Measurements from ENCODE around the gene COL9A3. TPM values are rescaled to one million over a fixed set of nuclear protein-coding genes. Genes with fewer than 3 reads are reported as not detected.

Gene COL9A3
- total and polyA plus RNA-seq, 4 experiments from 2014 or later: 0.41 TPM; not detected in 3

- Mint-ChIP-seq H3K27me3 (peaks cover 8 to 9% of the 10 kb centered on the region in 2 donors), H3K27ac (no peak overlapping the region), H3K4me3 (no peak overlapping the region), H3K4me1 (peaks cover 8 to 34% (median 21%) of the 10 kb centered on the region in 4 donors), H3K36me3 (peaks cover 5 to 29% of the 10 kb centered on the region in 2 donors), H3K9me3 (no peaks in the 10 kb centered on the region)
- no peak overlapping the region for H3K27ac ChIP-seq (ENCODE audit: low read depth, low read length)
- ChIA-PET POLR2A (ENCODE audit: partially characterized antibody) (interaction anchor here (1.1 to 2.6 kb wide), 2 partner anchors 17 to 51 kb away, joined by 3 to 8 read pairs; no protein-coding TSS in a partner anchor), CTCF (ENCODE audit: partially characterized antibody) (no interaction called here)
- peaks cover 38% of the 10 kb centered on the region for H3K4me1 ChIP-seq (ENCODE audit: insufficient read depth, low read length)
- peaks cover 37% of the 10 kb centered on the region for H3K36me3 ChIP-seq (ENCODE audit: insufficient read depth, low read length)
- no peak for DNase-seq
- H3K27me3 ChIP-seq (ENCODE audit: insufficient read depth, low read length): peaks cover 4% of the 10 kb centered on the region
- intact Hi-C loops (cut with micrococcal nuclease): no loop called here
- no peaks in the 10 kb centered on the region for H3K9me3 ChIP-seq (ENCODE audit: control insufficient read depth in 1 of 2, low read length in 2 of 2)
- H3K4me3 ChIP-seq (ENCODE audit: low read length in 2 of 2): no peak overlapping the region
Observed at GRCh38 chr20:62811320-62811719, 5.5 kb upstream of the COL9A3 start.

GRCh38 chr20:62811720-62812119 is 5.1 kb upstream of the COL9A3 start:
- H3K27me3 Mint-ChIP-seq: peaks cover 9% of the 10 kb centered on the region in 2 donors
- Histone ChIP-seq H3K4me3 (ENCODE audit: low read length in 2 of 2) (no peak overlapping the region), H3K27me3 (ENCODE audit: insufficient read depth, low read length) (peaks cover 4% of the 10 kb centered on the region), H3K36me3 (ENCODE audit: insufficient read depth, low read length) (peaks cover 37% of the 10 kb centered on the region), H3K4me1 (ENCODE audit: insufficient read depth, low read length) (peaks cover 37% of the 10 kb centered on the region), H3K27ac (ENCODE audit: low read depth, low read length) (no peak overlapping the region), H3K9me3 (ENCODE audit: control insufficient read depth in 1 of 2, low read length in 2 of 2) (no peaks in the 10 kb centered on the region)
- H3K4me3 Mint-ChIP-seq: no peak overlapping the region
- DNase-seq: no peak
- ChIA-PET CTCF (ENCODE audit: partially characterized antibody) (no interaction called here), POLR2A (ENCODE audit: partially characterized antibody) (interaction anchor here (0.7 to 2.6 kb wide), 3 partner anchors 17 to 72 kb away, joined by 3 to 8 read pairs (median 3); no protein-coding TSS in a partner anchor)
- peaks cover 5 to 27% of the 10 kb centered on the region in 2 donors for H3K36me3 Mint-ChIP-seq
- peaks cover 6 to 30% (median 18%) of the 10 kb centered on the region in 4 donors for H3K4me1 Mint-ChIP-seq
- no peak overlapping the region for H3K27ac Mint-ChIP-seq
- intact Hi-C loops (cut with micrococcal nuclease): no loop called here
- H3K9me3 Mint-ChIP-seq: no peaks in the 10 kb centered on the region

- peaks cover 5 to 24% of the 10 kb centered on the region in 2 donors for H3K36me3 Mint-ChIP-seq
- POLR2A ChIA-PET (ENCODE audit: partially characterized antibody): interaction anchor here (0.7 to 2.6 kb wide), 3 partner anchors 18 to 73 kb away, joined by 3 to 8 read pairs (median 3); no protein-coding TSS in a partner anchor
Observed at GRCh38 chr20:62812181-62812906, 4.5 kb upstream of the COL9A3 start.

GRCh38 chr20:62812907-62813200 is 4.0 kb upstream of the COL9A3 start:
- Histone ChIP-seq H3K4me3 (ENCODE audit: low read length in 2 of 2) (no peak overlapping the region), H3K27ac (ENCODE audit: low read depth, low read length) (no peak overlapping the region), H3K27me3 (ENCODE audit: insufficient read depth, low read length) (peaks cover 8% of the 10 kb centered on the region), H3K9me3 (ENCODE audit: control insufficient read depth in 1 of 2, low read length in 2 of 2) (no peaks in the 10 kb centered on the region), H3K36me3 (ENCODE audit: insufficient read depth, low read length) (peaks cover 32% of the 10 kb centered on the region), H3K4me1 (ENCODE audit: insufficient read depth, low read length) (peaks cover 26% of the 10 kb centered on the region)
- intact Hi-C loops (cut with micrococcal nuclease): no loop called here
- ChIA-PET POLR2A (ENCODE audit: partially characterized antibody) (no interaction called here), CTCF (ENCODE audit: partially characterized antibody) (no interaction called here)
- no peak overlapping the region for H3K27ac Mint-ChIP-seq
- no peaks in the 10 kb centered on the region for H3K9me3 Mint-ChIP-seq
- DNase-seq: no peak
- peaks cover 5 to 21% of the 10 kb centered on the region in 2 donors for H3K36me3 Mint-ChIP-seq
- H3K4me1 Mint-ChIP-seq: peaks cover 4 to 21% (median 15%) of the 10 kb centered on the region in 4 donors
- peaks cover 9% of the 10 kb centered on the region in 2 donors for H3K27me3 Mint-ChIP-seq
- no peak overlapping the region for H3K4me3 Mint-ChIP-seq

More at GRCh38 chr20:62812181-62812906, 4.5 kb upstream of the COL9A3 start:
- H3K27me3 ChIP-seq (ENCODE audit: insufficient read depth, low read length): peaks cover 4% of the 10 kb centered on the region
- H3K36me3 ChIP-seq (ENCODE audit: insufficient read depth, low read length): peaks cover 37% of the 10 kb centered on the region
- no peaks in the 10 kb centered on the region for H3K9me3 ChIP-seq (ENCODE audit: control insufficient read depth in 1 of 2, low read length in 2 of 2)
- peaks cover 31% of the 10 kb centered on the region for H3K4me1 ChIP-seq (ENCODE audit: insufficient read depth, low read length)
- Mint-ChIP-seq H3K27me3 (peaks cover 9% of the 10 kb centered on the region in 2 donors), H3K4me3 (no peak overlapping the region), H3K27ac (no peak overlapping the region), H3K4me1 (peaks cover 4 to 26% (median 17%) of the 10 kb centered on the region in 4 donors), H3K9me3 (no peaks in the 10 kb centered on the region)
- H3K4me3 ChIP-seq (ENCODE audit: low read length in 2 of 2): no peak overlapping the region
- intact Hi-C loops (cut with micrococcal nuclease): no loop called here
- CTCF ChIA-PET (ENCODE audit: partially characterized antibody): no interaction called here
- H3K27ac ChIP-seq (ENCODE audit: low read depth, low read length): no peak overlapping the region
- no peak for DNase-seq

- Histone ChIP-seq H3K27me3 (ENCODE audit: insufficient read depth, low read length) (peaks cover 14% of the 10 kb centered on the region), H3K36me3 (ENCODE audit: insufficient read depth, low read length) (peaks cover 29% of the 10 kb centered on the region), H3K27ac (ENCODE audit: low read depth, low read length) (no peak overlapping the region), H3K4me3 (ENCODE audit: low read length in 2 of 2) (no peak overlapping the region), H3K4me1 (ENCODE audit: insufficient read depth, low read length) (peaks cover 21% of the 10 kb centered on the region), H3K9me3 (ENCODE audit: control insufficient read depth in 1 of 2, low read length in 2 of 2) (no peaks in the 10 kb centered on the region)
- peaks cover 12% of the 10 kb centered on the region in 2 donors for H3K27me3 Mint-ChIP-seq
- intact Hi-C loops (cut with micrococcal nuclease): no loop called here
- H3K36me3 Mint-ChIP-seq: peaks cover 0 to 16% of the 10 kb centered on the region in 2 donors
- no peak overlapping the region for H3K4me3 Mint-ChIP-seq
- no peaks in the 10 kb centered on the region for H3K9me3 Mint-ChIP-seq
- CTCF ChIA-PET (ENCODE audit: partially characterized antibody): no interaction called here
- H3K27ac Mint-ChIP-seq: no peak overlapping the region
- POLR2A ChIA-PET (ENCODE audit: partially characterized antibody): no interaction called here
- DNase-seq: no peak
- peaks cover 2 to 14% (median 9%) of the 10 kb centered on the region in 4 donors for H3K4me1 Mint-ChIP-seq
Observed at GRCh38 chr20:62813588-62813987, 3.3 kb upstream of the COL9A3 start.

- Mint-ChIP-seq H3K27ac (peak overlapping the region in 1 of 7 donors; percentile 40), H3K9me3 (no peaks in the 10 kb centered on the region)
- CTCF ChIA-PET (ENCODE audit: partially characterized antibody): no interaction called here
Observed at GRCh38 chr20:62814060-62814708, 2.7 kb upstream of the COL9A3 start.

GRCh38 chr20:62814709-62815065 is 2.2 kb upstream of the COL9A3 start:
- DNase-seq: no peak
- Histone ChIP-seq H3K36me3 (ENCODE audit: insufficient read depth, low read length) (peaks cover 21% of the 10 kb centered on the region), H3K27me3 (ENCODE audit: insufficient read depth, low read length) (peaks cover 17% of the 10 kb centered on the region), H3K27ac (ENCODE audit: low read depth, low read length) (no peak overlapping the region), H3K9me3 (ENCODE audit: control insufficient read depth in 1 of 2, low read length in 2 of 2) (no peaks in the 10 kb centered on the region), H3K4me3 (ENCODE audit: low read length in 2 of 2) (no peak overlapping the region), H3K4me1 (ENCODE audit: insufficient read depth, low read length) (peaks cover 21% of the 10 kb centered on the region)
- Mint-ChIP-seq H3K36me3 (peaks cover 0 to 16% of the 10 kb centered on the region in 2 donors), H3K9me3 (no peaks in the 10 kb centered on the region), H3K4me1 (peaks cover 2 to 14% (median 9%) of the 10 kb centered on the region in 4 donors), H3K27me3 (peaks cover 12% of the 10 kb centered on the region in 2 donors), H3K27ac (peak overlapping the region in 1 of 7 donors; percentile 40), H3K4me3 (peak overlapping the region in 2 of 8 donors; percentile 10 to 25)
- ChIA-PET CTCF (ENCODE audit: partially characterized antibody) (no interaction called here), POLR2A (ENCODE audit: partially characterized antibody) (interaction anchor here (1.1 to 2.2 kb wide), 3 partner anchors 9 to 20 kb away, joined by 3 to 11 read pairs (median 8); partner anchors contain the start of genes MRGBP and OGFR)
- intact Hi-C loops (cut with micrococcal nuclease): no loop called here

More at GRCh38 chr20:62814060-62814708, 2.7 kb upstream of the COL9A3 start:
- H3K36me3 Mint-ChIP-seq: peaks cover 0 to 16% of the 10 kb centered on the region in 2 donors
- H3K4me3 ChIP-seq (ENCODE audit: low read length in 2 of 2): no peak overlapping the region
- peak overlapping the region in 2 of 8 donors; percentile 10 to 25 for H3K4me3 Mint-ChIP-seq
- peaks cover 17% of the 10 kb centered on the region for H3K27me3 ChIP-seq (ENCODE audit: insufficient read depth, low read length)
- H3K9me3 ChIP-seq (ENCODE audit: control insufficient read depth in 1 of 2, low read length in 2 of 2): no peaks in the 10 kb centered on the region
- POLR2A ChIA-PET (ENCODE audit: partially characterized antibody): interaction anchor here (1.1 to 2.2 kb wide), 3 partner anchors 9 to 21 kb away, joined by 3 to 11 read pairs (median 8); partner anchors contain the start of genes MRGBP and OGFR
- peaks cover 2 to 14% (median 9%) of the 10 kb centered on the region in 4 donors for H3K4me1 Mint-ChIP-seq
- no peak overlapping the region for H3K27ac ChIP-seq (ENCODE audit: low read depth, low read length)
- H3K27me3 Mint-ChIP-seq: peaks cover 12% of the 10 kb centered on the region in 2 donors
- peaks cover 26% of the 10 kb centered on the region for H3K36me3 ChIP-seq (ENCODE audit: insufficient read depth, low read length)
- intact Hi-C loops (cut with micrococcal nuclease): no loop called here
- peaks cover 21% of the 10 kb centered on the region for H3K4me1 ChIP-seq (ENCODE audit: insufficient read depth, low read length)
- DNase-seq: no peak
